Sigmoid colon (tissue), 7 donors: Measurements from ENCODE around the gene LRRC56. TPM values are rescaled to one million over a fixed set of nuclear protein-coding genes. Genes with fewer than 3 reads are reported as not detected.

Experiments
- DNase-seq: peaks from one replicate; pipeline ENCODE4 v3.0.0-alpha.2; 2019
- H3K27ac ChIP-seq, 4 donors: fragments of 200-600 bp; sonication (generic); one replicate each; pipeline ENCODE4 v1.5.1; 2016 to 2019; ENCODE audit warnings: mild to moderate bottlenecking in 1 of 4
- H3K27me3 ChIP-seq, 3 donors: fragments of 200-600 bp; sonication (generic); one replicate each; pipeline ENCODE4 v1.5.1; 2019; ENCODE audit warnings: mild to moderate bottlenecking in 1 of 3
- H3K36me3 ChIP-seq, 4 donors: fragments of 200-600 bp; sonication (generic); one replicate each; pipeline ENCODE4 v1.5.1; 2016 to 2019
- H3K4me1 ChIP-seq, 4 donors: fragments of 200-600 bp; sonication (generic); one replicate each; pipeline ENCODE4 v1.5.1; 2017 to 2019
- H3K4me3 ChIP-seq, 4 donors: fragments of 200-600 bp; sonication (generic); one replicate each; pipeline ENCODE4 v1.5.1; 2017 to 2019; ENCODE audit warnings: mild to moderate bottlenecking in 2 of 4, moderate library complexity in 1 of 4
- H3K9me3 ChIP-seq, 4 donors: fragments of 200-600 bp in 3 of 4; sonication (generic) in 3 of 4; one replicate each; pipeline versions ENCODE4 v1.5.1 to v1.6.1; 2013 to 2019
- CTCF ChIP-seq, 4 experiments: fragments of 450-650 bp in 3 of 4; fragments of 200-600 bp in 1 of 4; IDR thresholded peaks; one replicate each; pipeline ENCODE4 v1.5.1; 2016 to 2019; ENCODE audit warnings: antibody characterized with exemption in 4 of 4, mild to moderate bottlenecking in 3 of 4, moderate library complexity in 2 of 4
- EP300 ChIP-seq, 4 donors: sonication (generic); formaldehyde crosslinking; IDR thresholded peaks; one replicate each; pipeline ENCODE4 v1.6.1; 2017; ENCODE audit warnings: antibody characterized with exemption in 4 of 4
- POLR2A ChIP-seq, 2 donors: fragments of 450-650 bp; IDR thresholded peaks; one replicate each; pipeline ENCODE4 v1.6.1; 2016; ENCODE audit warnings: antibody characterized with exemption in 2 of 2, mild to moderate bottlenecking in 2 of 2, moderate library complexity in 2 of 2
- POLR2AphosphoS5 ChIP-seq, 4 donors: sonication (generic); formaldehyde crosslinking; IDR thresholded peaks; one replicate each; pipeline ENCODE4 v1.6.1; 2017; ENCODE audit warnings: antibody characterized with exemption in 4 of 4
- WGBS, 2 donors: extraction: QIAGEN DNeasy Blood & Tissue Kit; methylation state at CpG; one replicate each; pipeline ENCODE4 v1.1.7; 2013; 5-methylcytosine and 5-hydroxymethylcytosine counted together
- intact Hi-C: fragments of 100-400 bp; cut with DNase I; formaldehyde crosslinking; loops from one replicate; pipeline ENCODE4 v1.15.1; 2023
- polyA plus RNA-seq, 3 donors: library from polyadenylated mRNA; stranded (reverse); fragments of 200-250 nt; gene quantifications; one replicate each; pipeline ENCODE4 v1.2.3, GENCODE V29; 2013
- total RNA-seq, 4 donors: library from RNA; depleted of rRNA; stranded (reverse); fragments of >200 nt; gene quantifications; one replicate each; pipeline ENCODE4 v1.1.0, GENCODE V29; 2016
- donor health status: healthy with polysubstance abuse.
- donor health status: Bipolar disorder and iron deficiency.
- donor health status: healthy.

Gene LRRC56
- total and polyA plus RNA-seq, 7 donors, result 0.14 to 5.9 (median 4.1) TPM; not detected in 3

GRCh38 chr11:589798-590197 lies 52.5 kb downstream of the LRRC56 start:
- H3K9me3 ChIP-seq, result no peaks in the 10 kb centered on the region
- no peak for DNase-seq
- intact Hi-C loops, result no loop called here
- H3K36me3 ChIP-seq, result peaks cover 21 to 93% (median 58%) of the 10 kb centered on the region in 4 donors
- H3K27ac ChIP-seq, result no peak overlapping the region
- WGBS, 2 donors, result 95 to 96% methylated on average over 26 of the region's 26 CpGs
- no peak overlapping the region for H3K4me3 ChIP-seq
- no peaks in the 10 kb centered on the region for H3K4me1 ChIP-seq
- TF ChIP-seq EP300 (IDR thresholded peaks at IDR 0.05) (no peak), POLR2AphosphoS5 (IDR thresholded peaks at IDR 0.05) (no peak), POLR2A (IDR thresholded peaks at IDR 0.05) (no peak), CTCF (IDR thresholded peaks at IDR 0.05) (no peak)
- no peaks in the 10 kb centered on the region for H3K27me3 ChIP-seq

- Histone ChIP-seq H3K36me3 (peaks cover 21 to 100% (median 64%) of the 10 kb centered on the region in 4 donors), H3K4me1 (no peaks in the 10 kb centered on the region), H3K9me3 (no peaks in the 10 kb centered on the region), H3K4me3 (no peak overlapping the region), H3K27ac (no peak overlapping the region), H3K27me3 (no peaks in the 10 kb centered on the region)
- TF ChIP-seq EP300 (IDR thresholded peaks at IDR 0.05) (no peak), POLR2A (IDR thresholded peaks at IDR 0.05) (no peak), CTCF (IDR thresholded peaks at IDR 0.05) (no peak), POLR2AphosphoS5 (IDR thresholded peaks at IDR 0.05) (no peak)
- intact Hi-C loops, result no loop called here
- 83 to 90% methylated on average over 11 of the region's 11 CpGs for WGBS, 2 donors
- DNase-seq, result no peak
Measured at GRCh38 chr11:590997-591396, 53.7 kb downstream of the LRRC56 start.

DNA sequence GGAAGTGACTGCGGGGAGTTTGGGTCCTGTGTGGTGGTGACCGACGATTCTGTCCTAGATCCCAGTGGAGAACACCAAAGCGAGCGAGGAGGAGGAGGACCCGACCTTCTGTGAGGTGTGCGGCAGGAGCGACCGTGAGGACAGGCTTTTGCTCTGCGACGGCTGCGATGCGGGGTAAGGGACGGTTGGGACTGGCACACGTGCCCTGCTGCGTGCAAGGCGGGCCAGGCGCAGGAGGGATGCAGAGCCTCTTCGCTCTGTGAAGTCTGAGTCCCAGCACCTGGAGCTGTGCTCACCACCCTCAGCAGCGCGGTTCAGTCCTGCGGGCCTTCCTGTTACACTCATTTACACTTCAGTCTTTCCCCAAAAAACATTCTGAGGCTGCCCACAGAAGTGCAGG lies 55.2 kb downstream of the LRRC56 start:
- 97 to 98% methylated on average over 22 of the region's 22 CpGs for whole genome bisulfite sequencing, 2 donors
- Histone ChIP-seq H3K9me3 (no peaks in the 10 kb centered on the region), H3K27me3 (no peaks in the 10 kb centered on the region), H3K27ac (no peak overlapping the region), H3K36me3 (peaks cover 21 to 100% (median 67%) of the 10 kb centered on the region in 4 donors), H3K4me1 (no peaks in the 10 kb centered on the region), H3K4me3 (no peak overlapping the region)
- intact Hi-C loops, result no loop called here
- DNase-seq, result no peak
- TF ChIP-seq POLR2AphosphoS5 (IDR thresholded peaks at IDR 0.05), result no peak
- TF ChIP-seq CTCF (IDR thresholded peaks at IDR 0.05), result no peak
- no peak for TF ChIP-seq EP300 (IDR thresholded peaks at IDR 0.05)
- no peak for TF ChIP-seq POLR2A (IDR thresholded peaks at IDR 0.05)

DNA sequence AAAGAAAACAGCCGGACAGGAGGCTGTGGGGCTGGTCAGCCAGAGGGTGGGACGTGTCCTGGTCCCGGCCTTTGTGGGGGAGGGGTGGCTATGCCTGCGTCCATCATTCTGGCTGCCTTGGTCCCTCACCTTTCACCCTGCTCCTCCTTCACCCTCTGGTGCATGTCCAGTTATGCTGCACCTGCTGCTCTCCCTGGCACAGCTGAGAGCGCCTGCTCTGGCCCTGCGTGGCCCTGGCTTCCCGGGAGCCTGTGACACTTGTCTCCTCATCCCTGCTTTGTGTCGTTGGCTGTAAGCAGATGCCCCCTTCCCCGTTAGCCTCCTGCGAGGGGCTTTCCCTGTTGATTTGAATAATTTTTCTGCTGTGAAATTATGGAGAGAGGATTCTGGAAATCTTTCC lies 55.6 kb downstream of the LRRC56 start:
- 92 to 93% methylated on average over 10 of the region's 10 CpGs for WGBS, 2 donors
- H3K9me3 ChIP-seq, result no peaks in the 10 kb centered on the region
- no peak overlapping the region for H3K27ac ChIP-seq
- H3K4me1 ChIP-seq, result no peaks in the 10 kb centered on the region
- TF ChIP-seq EP300 (IDR thresholded peaks at IDR 0.05) (no peak), POLR2A (IDR thresholded peaks at IDR 0.05) (no peak), CTCF (IDR thresholded peaks at IDR 0.05) (no peak), POLR2AphosphoS5 (IDR thresholded peaks at IDR 0.05) (no peak)
- H3K27me3 ChIP-seq, result no peaks in the 10 kb centered on the region
- intact Hi-C loops, result no loop called here
- H3K36me3 ChIP-seq, result peaks cover 21 to 100% (median 69%) of the 10 kb centered on the region in 4 donors
- no peak for DNase-seq
- H3K4me3 ChIP-seq, result no peak overlapping the region

GRCh38 chr11:593347-593746 lies 56.0 kb downstream of the LRRC56 start:
- no peak overlapping the region for H3K4me3 ChIP-seq
- no peaks in the 10 kb centered on the region for H3K4me1 ChIP-seq
- TF ChIP-seq EP300 (IDR thresholded peaks at IDR 0.05) (no peak), POLR2A (IDR thresholded peaks at IDR 0.05) (no peak), POLR2AphosphoS5 (IDR thresholded peaks at IDR 0.05) (no peak), CTCF (IDR thresholded peaks at IDR 0.05) (no peak)
- intact Hi-C loops, result no loop called here
- no peaks in the 10 kb centered on the region for H3K9me3 ChIP-seq
- 95 to 96% methylated on average over 21 of the region's 21 CpGs for WGBS, 2 donors
- H3K36me3 ChIP-seq, result peaks cover 21 to 100% (median 73%) of the 10 kb centered on the region in 4 donors
- no peak for DNase-seq
- H3K27me3 ChIP-seq, result no peaks in the 10 kb centered on the region
- H3K27ac ChIP-seq, result no peak overlapping the region
